GM19351 (cell line): ENCODE results near the gene AGFG2.

Experiments used
- ATAC-seq: cut with Tn5 transposase; IDR thresholded peaks from one replicate; pipeline ENCODE4 v1.9.1; 2021; ENCODE audit warnings: mild to moderate bottlenecking, moderate library complexity; ENCODE audit not compliant: unreplicated experiment

AGFG2 gene

DNA sequence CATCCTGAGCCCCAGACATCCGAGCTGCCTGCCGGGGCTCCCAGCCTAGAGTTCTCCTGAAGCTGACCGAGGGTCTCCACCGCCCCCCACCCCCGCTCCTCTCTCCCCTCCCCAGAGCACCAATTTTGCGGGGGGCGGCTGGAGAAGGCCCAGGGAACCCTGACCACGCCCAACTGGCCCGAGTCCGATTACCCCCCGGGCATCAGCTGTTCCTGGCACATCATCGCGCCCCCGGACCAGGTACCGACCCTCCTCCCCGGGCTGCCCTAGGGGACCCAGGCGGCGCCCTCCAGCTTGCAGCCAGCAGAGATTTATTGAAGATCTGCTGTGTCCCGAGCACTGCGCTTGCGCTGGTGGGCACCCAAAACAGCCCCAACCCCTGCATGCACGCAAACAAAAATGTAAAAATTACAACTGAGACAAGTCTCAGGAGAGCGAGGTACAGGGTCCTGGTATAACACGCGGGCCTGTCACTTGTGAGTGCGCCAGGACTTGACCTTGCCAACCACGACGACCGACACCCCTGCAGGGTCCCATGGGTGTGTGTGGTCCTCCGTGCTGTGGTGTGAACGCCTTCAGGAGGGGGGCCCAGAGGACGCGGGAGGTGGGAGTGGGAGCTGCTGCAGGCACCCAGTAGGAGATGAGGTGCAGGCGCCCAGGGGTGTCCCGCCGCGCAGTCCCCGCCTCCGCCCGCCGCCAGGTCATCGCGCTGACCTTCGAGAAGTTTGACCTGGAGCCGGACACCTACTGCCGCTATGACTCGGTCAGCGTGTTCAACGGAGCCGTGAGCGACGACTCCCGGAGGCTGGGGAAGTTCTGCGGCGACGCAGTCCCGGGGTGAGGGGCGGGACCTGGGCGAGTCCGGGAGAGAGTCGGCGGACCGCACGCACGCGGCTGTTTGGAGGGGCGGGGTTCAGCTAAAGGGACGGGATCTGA, 66.2 kb downstream of the AGFG2 start:
- no peak for ATAC-seq

DNA sequence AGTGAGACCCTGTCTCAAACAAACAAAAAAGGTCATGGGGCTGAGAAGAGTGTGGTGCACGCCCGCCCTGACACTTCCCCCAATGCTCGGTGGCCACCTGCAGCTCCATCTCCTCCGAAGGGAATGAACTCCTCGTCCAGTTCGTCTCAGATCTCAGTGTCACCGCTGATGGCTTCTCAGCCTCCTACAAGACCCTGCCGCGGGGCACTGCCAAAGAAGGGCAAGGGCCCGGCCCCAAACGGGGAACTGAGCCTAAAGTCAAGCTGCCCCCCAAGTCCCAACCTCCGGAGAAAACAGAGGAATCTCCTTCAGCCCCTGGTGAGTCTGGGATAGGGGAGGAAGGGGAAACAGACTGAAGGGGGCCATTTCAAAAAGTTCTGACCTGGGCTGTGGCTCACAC, 67.3 kb downstream of the AGFG2 start:
- no peak for ATAC-seq

DNA sequence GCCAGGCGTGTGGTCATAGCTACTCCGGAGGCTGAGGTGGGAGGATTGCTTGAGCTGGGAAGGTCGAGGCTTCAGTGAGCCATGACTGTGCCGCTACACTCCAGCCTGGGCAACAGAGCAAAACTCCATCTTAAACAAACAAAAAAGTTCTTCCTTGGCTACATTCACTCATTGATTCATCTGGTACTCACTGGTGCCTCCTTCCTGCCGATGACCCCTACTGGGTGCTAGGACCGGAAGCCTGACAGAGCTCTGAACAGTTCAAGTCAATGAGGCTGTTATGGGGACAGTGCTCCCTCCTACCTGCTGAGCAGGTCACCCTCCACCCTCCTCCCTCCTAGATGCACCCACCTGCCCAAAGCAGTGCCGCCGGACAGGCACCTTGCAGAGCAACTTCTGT, 68.1 kb downstream of the AGFG2 start:
- ATAC-seq = no peak

DNA sequence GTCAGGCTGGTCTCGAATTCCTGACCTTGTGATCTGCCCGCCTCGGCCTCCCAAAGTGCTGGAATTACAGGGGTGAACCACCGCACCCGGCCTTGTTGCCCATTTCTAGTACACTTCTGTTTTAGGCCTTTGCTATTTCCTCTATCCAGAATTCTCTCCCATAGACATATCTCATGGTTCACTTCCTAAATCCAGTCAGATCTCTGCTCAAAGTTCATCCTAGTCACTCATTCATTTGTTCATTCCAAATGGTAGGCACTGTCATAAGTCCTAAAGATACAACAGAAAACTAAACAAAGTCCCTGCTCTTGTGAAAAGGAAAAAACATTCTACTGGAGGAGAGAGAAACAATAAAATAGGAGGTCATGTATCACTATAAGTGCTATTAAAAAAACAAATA, 71.0 kb downstream of the AGFG2 start:
- no peak for ATAC-seq

DNA sequence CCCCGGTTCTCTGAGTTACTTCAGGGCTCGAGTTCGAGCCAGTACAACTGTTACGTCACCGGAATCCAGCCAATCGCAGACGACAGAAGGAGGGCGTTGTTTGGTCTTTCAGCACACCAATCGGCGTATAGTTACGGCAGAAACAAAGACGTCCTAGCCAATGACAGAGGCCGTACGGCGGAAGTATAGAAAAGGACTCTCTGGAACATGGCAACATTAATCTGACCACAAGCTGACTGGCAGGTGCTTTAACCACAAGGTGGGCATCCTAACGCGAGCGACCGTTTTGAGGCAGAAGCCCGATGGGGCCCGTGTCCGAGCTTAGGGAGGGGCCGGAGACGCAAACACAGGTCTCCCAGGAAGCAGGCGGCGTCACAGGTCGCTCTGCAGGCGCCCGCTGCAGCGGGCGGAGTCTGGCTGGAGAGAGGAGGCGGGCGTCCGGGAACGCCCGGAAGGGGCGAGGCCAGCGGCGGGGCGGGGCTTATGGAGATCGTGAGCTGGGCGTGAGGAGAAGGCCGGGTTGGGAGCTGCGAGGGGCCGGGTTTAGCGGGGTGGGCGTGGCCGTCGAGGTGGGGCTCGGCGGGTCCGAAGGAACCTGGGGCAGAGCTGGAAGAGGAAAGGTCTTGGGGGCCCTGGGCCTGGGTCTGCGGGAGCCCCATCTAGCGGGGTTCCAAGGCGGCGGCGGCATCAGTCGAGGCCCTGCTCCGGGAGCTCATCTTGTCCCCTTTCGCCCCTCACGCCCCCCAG, 73.2 kb downstream of the AGFG2 start, which contains the start of gene MOSPD3:
MOSPD3 (plus strand) TSS at position 558 of the 747 bp plus-strand sequence. CDS start 252 bp downstream, outside the sequence.
- peak; percentile 88 for ATAC-seq

DNA sequence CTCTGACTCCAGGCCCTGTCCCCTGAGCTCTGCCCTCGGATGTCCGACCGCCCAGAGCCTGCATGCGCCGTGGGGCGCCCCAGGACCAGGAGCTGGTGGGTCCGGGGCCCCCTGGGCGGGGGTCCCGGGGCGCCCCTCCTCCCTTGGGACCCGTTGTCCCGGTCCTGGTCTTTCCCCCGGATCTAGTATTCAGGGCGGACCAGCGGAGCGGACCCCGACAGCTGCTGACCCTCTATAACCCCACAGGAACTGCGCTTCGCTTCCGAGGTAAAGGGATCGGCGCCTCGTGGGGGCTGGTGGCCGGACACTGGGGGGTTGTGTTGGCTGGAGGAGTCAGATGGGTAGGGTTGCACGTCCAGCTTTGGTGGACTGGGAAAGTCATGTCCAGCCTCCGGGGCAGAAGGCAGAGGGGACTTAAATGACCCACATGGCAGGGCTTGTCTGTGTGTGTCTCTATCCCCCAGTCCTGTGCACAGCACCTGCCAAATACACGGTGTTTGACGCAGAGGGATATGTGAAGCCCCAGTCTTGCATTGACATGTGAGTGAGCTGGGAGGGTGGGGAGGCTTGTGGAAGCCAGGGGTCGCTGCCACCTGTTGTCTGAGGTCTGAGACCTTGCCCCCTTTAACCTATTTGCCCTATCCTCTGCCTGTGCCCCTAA, 73.9 kb downstream of the AGFG2 start:
- ATAC-seq = peak; percentile 7

DNA sequence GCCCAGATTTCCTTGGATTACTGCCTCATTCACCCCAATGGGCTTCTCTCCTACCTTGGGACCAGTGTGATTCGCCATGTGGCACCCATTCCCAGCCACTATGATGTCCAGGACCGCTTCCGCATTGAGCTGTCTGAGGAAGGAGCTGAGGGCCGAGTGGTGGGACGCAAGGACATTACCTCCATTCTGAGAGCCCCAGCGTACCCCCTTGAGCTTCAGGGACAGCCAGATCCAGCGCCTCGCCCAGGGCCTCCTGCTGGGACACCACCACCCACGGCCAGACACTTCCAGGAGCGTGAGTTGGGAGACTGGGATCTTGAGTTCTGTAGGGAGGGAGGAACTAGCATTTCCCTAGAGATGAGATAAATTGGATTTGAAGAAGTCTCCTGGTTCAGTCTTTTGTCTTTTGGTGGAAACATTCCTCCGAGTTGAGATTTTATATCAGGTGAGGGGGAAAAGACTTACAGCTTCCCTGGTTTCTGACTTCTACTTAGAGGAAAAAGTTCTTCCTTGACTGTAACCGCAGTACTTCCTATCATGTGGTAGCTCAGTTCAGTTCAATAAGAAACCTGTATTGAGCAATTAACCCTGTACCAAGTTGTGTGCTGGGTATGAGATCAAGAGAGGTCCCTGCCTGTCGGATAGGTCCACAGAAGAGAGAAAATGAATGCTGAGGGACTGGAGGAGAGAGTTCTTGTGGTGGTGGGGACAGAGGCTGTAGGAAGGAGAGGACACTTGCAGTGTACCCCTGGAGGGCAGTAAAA, 74.6 kb downstream of the AGFG2 start:
- no peak for ATAC-seq

DNA sequence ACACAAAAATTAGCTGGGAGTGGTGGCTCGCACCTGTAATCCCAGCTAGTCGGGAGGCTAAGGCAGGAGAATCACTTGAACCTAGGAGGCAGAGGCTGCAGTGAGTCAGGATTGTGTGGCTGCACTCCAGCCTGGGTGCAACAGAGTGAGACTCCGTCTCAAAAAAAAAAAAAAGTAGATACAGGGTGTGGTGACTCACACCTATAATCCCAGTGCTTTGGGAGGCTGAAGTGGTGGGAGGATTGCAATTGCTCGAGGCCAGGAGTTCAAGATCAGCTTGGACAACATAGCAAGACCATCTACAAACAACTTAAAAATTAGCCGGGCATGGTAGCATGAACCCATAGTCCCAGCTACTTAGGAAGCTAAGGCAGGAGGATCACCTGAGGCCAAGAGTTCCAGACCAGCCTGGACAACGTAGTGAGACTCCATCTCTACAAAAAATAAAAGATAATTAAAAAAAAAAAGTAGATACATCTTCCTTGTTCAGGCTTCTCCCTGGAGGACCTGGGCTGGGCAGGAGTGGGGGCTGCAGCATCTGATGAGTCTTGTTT, 75.4 kb downstream of the AGFG2 start:
- ATAC-seq = no peak
